GM12878 (cell line): ENCODE data around the gene FAM72A. TPM values are rescaled to one million over a fixed set of nuclear protein-coding genes. Genes with fewer than 3 reads are reported as not detected.
"Not testable (repeated sequence)": the region's sequence is repeated elsewhere in the genome, so short reads cannot be mapped to it uniquely, and the experiment has no call there.

Experiments
- ATAC-seq: fragments of 200-7000 bp; cut with Tn5 transposase; 3 replicates; pipeline ENCODE4 v1.9.1; 2020; ENCODE audit warnings: mild to moderate bottlenecking, moderate library complexity
- BruUV-seq: library from RNA; stranded (reverse); fragments of 400-500 nt; replicated peaks from 2 replicates; lab custom pipeline; 2021; lab: Mats Ljungman, UMichigan
- CTCF ChIA-PET: fragments of 300-600 bp; sonication (Branson Sonifier 250); formaldehyde crosslinking; extraction: SDS; loops from one replicate; lab custom pipeline; 2021; ENCODE audit warnings: inconsistent platforms; lab: Yijun Ruan, JAX
- POLR2A ChIA-PET: fragments of 350-600 bp; formaldehyde crosslinking; extraction: SDS; loops from one replicate; lab custom pipeline; 2021; ENCODE audit warnings: inconsistent platforms; lab: Charles Lee
- RAD21 ChIA-PET: fragments of 300-600 bp; sonication (Branson Sonifier 250); formaldehyde crosslinking; loops from one replicate; lab custom pipeline; 2023; ENCODE audit warnings: antibody characterized with exemption; ENCODE audit not compliant: unreplicated experiment; lab: Charles Lee
- SMC1A ChIA-PET: fragments of 300-600 bp; sonication (Branson Sonifier 250); formaldehyde crosslinking; loops from one replicate; lab custom pipeline; 2023; ENCODE audit not compliant: unreplicated experiment, uncharacterized antibody; lab: Charles Lee
- DNase-seq: peaks from one replicate; pipeline ENCODE4 v3.0.0-alpha.2; 2011; ENCODE audit warnings: low read depth, low spot score
- FAIRE-seq: peaks from 3 replicates; lab custom pipeline; 2011; peaks lifted over from hg19 to GRCh38; lab: Jason Lieb, UNC
- H2AFZ ChIP-seq: 2 replicates; pipeline ENCODE4 v1.6.0; 2011; ENCODE audit warnings: low read depth, low read length, control low read depth; ENCODE audit not compliant: control insufficient read depth
- H3K27ac ChIP-seq: 2 replicates; pipeline ENCODE4 v1.5.1; 2011; ENCODE audit warnings: control low read depth; ENCODE audit not compliant: control insufficient read depth, insufficient read depth
- H3K27me3 ChIP-seq, 2 experiments: replicated peaks in 1 of 2; 2 replicates each; pipeline versions ENCODE4 v1.6.0 to v1.6.1; 2011; ENCODE audit warnings: low read length in 1 of 2; ENCODE audit not compliant: control insufficient read depth in 2 of 2, insufficient read depth in 2 of 2
- H3K36me3 ChIP-seq, 2 experiments: 2 replicates each; pipeline ENCODE4 v1.5.1; 2011; ENCODE audit warnings: low read length in 1 of 2; ENCODE audit not compliant: control insufficient read depth in 2 of 2, insufficient read depth in 2 of 2
- H3K4me1 ChIP-seq: 2 replicates; pipeline ENCODE4 v1.6.1; 2011; ENCODE audit warnings: mild to moderate bottlenecking, low read length, moderate library complexity, mixed read lengths; ENCODE audit not compliant: control insufficient read depth, insufficient read depth
- H3K4me2 ChIP-seq: 2 replicates; pipeline ENCODE4 v1.6.0; 2011; ENCODE audit warnings: control low read depth; ENCODE audit not compliant: control insufficient read depth, insufficient read depth
- H3K4me3 ChIP-seq: fragments of 200-600 bp; sonication (generic); 2 replicates; pipeline ENCODE4 v1.5.1; 2016
- H3K79me2 ChIP-seq: 2 replicates; pipeline ENCODE4 v1.6.0; 2011; ENCODE audit warnings: low read length; ENCODE audit not compliant: control insufficient read depth, insufficient read depth
- H3K9ac ChIP-seq: 2 replicates; pipeline ENCODE4 v1.8.0; 2011; ENCODE audit warnings: low read length, control low read depth, mixed read lengths; ENCODE audit not compliant: control insufficient read depth, insufficient read depth
- H3K9me3 ChIP-seq: replicated peaks from 3 replicates; pipeline ENCODE4 v1.5.1; 2011; ENCODE audit warnings: mild to moderate bottlenecking, low read length; ENCODE audit not compliant: control insufficient read depth, insufficient read depth
- H4K20me1 ChIP-seq: 2 replicates; pipeline ENCODE4 v1.6.0; 2011; ENCODE audit not compliant: control insufficient read depth, insufficient read depth
- WGBS: methylation state at CpG from one replicate; pipeline ENCODE4 v1.1.6; 2016; ENCODE audit warnings: low lambda C conversion rate; ENCODE audit not compliant: insufficient replicate concordance, insufficient coverage; ENCODE audit errors: missing lambda C conversion rate; 5-methylcytosine and 5-hydroxymethylcytosine counted together
- in situ Hi-C: fragments of 300-500 bp; cut with MboI; formaldehyde crosslinking; loops from 9 replicates; pipeline ENCODE4 v1.14.3; 2018; ENCODE audit warnings: mixed read lengths
- intact Hi-C: fragments of 100-400 bp; cut with micrococcal nuclease; formaldehyde crosslinking; loops from one replicate; pipeline ENCODE4 v1.14.2; 2022; ENCODE audit not compliant: unreplicated experiment
- polyA plus RNA-seq, 11 experiments: library from polyadenylated mRNA; depleted of rRNA in 4 of 11; unstranded in 6 of 11; stranded (reverse) in 5 of 11; fragments of >200 nt; fragmentation: Nextera tagmentation in 4 of 11; fragmentation: Illumina TruSeq in 1 of 11; extraction: Ambion mirVana in 4 of 11; extraction: Trizol in 1 of 11; gene quantifications; 1 replicate in 1 of 11; 2 replicates in 10 of 11; pipeline versions ENCODE4 v1.2.1 to v1.2.3, GENCODE V29; 2011 to 2016; ENCODE audit warnings: inconsistent platforms in 2 of 11, missing spikeins in 2 of 11, low read depth in 1 of 11
- total RNA-seq, 4 experiments: library from RNA; depleted of rRNA in 3 of 4; stranded (reverse); fragments of >200 nt in 3 of 4; fragmentation: Illumina TruSeq in 1 of 4; extraction: Trizol in 1 of 4; gene quantifications; 2 replicates each; pipeline versions ENCODE4 v1.2.1 to v1.2.3, GENCODE V29; 2013 to 2021

The FAM72A gene
- total and polyA plus RNA-seq, 10 of the 15 experiments (the other 5 are each of a cell fraction or from before 2014, with no cell fraction given) = 7.5 to 36.7 (median 18.6) TPM

GRCh38 chr1:206182368-206183317 lies 20.0 kb downstream of the FAM72A start:
- H3K9ac ChIP-seq, CTCF ChIA-PET, BruUV-seq, H3K4me2 ChIP-seq, RAD21 ChIA-PET, H3K27me3 ChIP-seq, H4K20me1 ChIP-seq, DNase-seq, H2AFZ ChIP-seq, H3K79me2 ChIP-seq, H3K27ac ChIP-seq, in situ Hi-C loops, POLR2A ChIA-PET, H3K4me3 ChIP-seq, ATAC-seq, SMC1A ChIA-PET, H3K36me3 ChIP-seq, intact Hi-C loops, H3K9me3 ChIP-seq, H3K4me1 ChIP-seq, FAIRE-seq: not testable (repeated sequence)
- WGBS = 100% methylated on average over 3 of the region's 6 CpGs

GRCh38 chr1:206179666-206180065 lies 23.0 kb downstream of the FAM72A start:
- H3K79me2 ChIP-seq, H3K4me1 ChIP-seq, DNase-seq, H3K27me3 ChIP-seq, H3K36me3 ChIP-seq, intact Hi-C loops, H3K27ac ChIP-seq, CTCF ChIA-PET, in situ Hi-C loops, ATAC-seq, H3K4me3 ChIP-seq, FAIRE-seq, H2AFZ ChIP-seq, H3K4me2 ChIP-seq, H4K20me1 ChIP-seq, H3K9me3 ChIP-seq, BruUV-seq, RAD21 ChIA-PET, H3K9ac ChIP-seq, POLR2A ChIA-PET, SMC1A ChIA-PET: not testable (repeated sequence)

GRCh38 chr1:206178061-206178989 lies 24.3 kb downstream of the FAM72A start:
- H3K9ac ChIP-seq, H3K4me3 ChIP-seq, H4K20me1 ChIP-seq, H3K4me2 ChIP-seq, H3K27ac ChIP-seq, H3K27me3 ChIP-seq, RAD21 ChIA-PET, H3K79me2 ChIP-seq, CTCF ChIA-PET, intact Hi-C loops, H3K9me3 ChIP-seq, FAIRE-seq, DNase-seq, ATAC-seq, SMC1A ChIA-PET, in situ Hi-C loops, H2AFZ ChIP-seq, H3K36me3 ChIP-seq, BruUV-seq, H3K4me1 ChIP-seq, POLR2A ChIA-PET: not testable (repeated sequence)
- 87% methylated on average over 8 of the region's 9 CpGs for WGBS
